Kidney (tissue), 14 donors: Measurements from ENCODE around the gene VPS13C. TPM values are rescaled to one million over a fixed set of nuclear protein-coding genes. Genes with fewer than 3 reads are reported as not detected.
"Not testable (repeated sequence)": the region's sequence is repeated elsewhere in the genome, so short reads cannot be mapped to it uniquely, and the experiment has no call there.

Experiments
- DNase-seq, 5 donors: peaks; one replicate each; pipeline ENCODE4 v3.0.0-alpha.2; 2013 to 2020
- FAIRE-seq: peaks from 2 replicates; lab custom pipeline; 2012; peaks lifted over from hg19 to GRCh38; lab: Jason Lieb, UNC
- H3K27ac ChIP-seq, 2 donors: one replicate each; pipeline ENCODE4 v1.7.0; 2013; ENCODE audit warnings: low read depth in 2 of 2, low read length in 2 of 2, inconsistent platforms in 1 of 2
- H3K27me3 ChIP-seq: one replicate; pipeline ENCODE4 v1.7.1; 2013; ENCODE audit warnings: low read length, inconsistent platforms; ENCODE audit not compliant: control insufficient read depth, insufficient read depth
- H3K36me3 ChIP-seq, 3 donors: one replicate each; pipeline versions ENCODE4 v1.7.0 to v1.7.1; 2013; ENCODE audit warnings: low read length in 3 of 3, control low read depth in 1 of 3, inconsistent platforms in 1 of 3; ENCODE audit not compliant: insufficient read depth in 3 of 3, control insufficient read depth in 2 of 3
- H3K4me1 ChIP-seq, 3 donors: one replicate each; pipeline versions ENCODE4 v1.7.0 to v1.7.1; 2013; ENCODE audit warnings: low read length in 3 of 3, inconsistent platforms in 1 of 3, low read depth in 1 of 3; ENCODE audit not compliant: control insufficient read depth in 2 of 3, insufficient read depth in 2 of 3
- H3K4me3 ChIP-seq, 3 donors: one replicate each; pipeline versions ENCODE4 v1.7.0 to v1.8.1; 2013; ENCODE audit warnings: low read length in 3 of 3, control low read depth in 1 of 3, inconsistent platforms in 1 of 3
- H3K9ac ChIP-seq, 3 donors: one replicate each; pipeline versions ENCODE4 v1.7.0 to v1.7.1; 2013; ENCODE audit warnings: low read length in 3 of 3, control low read depth in 1 of 3, inconsistent platforms in 1 of 3
- H3K9me3 ChIP-seq, 3 donors: one replicate each; pipeline versions ENCODE4 v1.7.0 to v1.7.1; 2013; ENCODE audit warnings: low read length in 3 of 3, control low read depth in 1 of 3, inconsistent platforms in 1 of 3; ENCODE audit not compliant: control insufficient read depth in 2 of 3, insufficient read depth in 1 of 3
- intact Hi-C: fragments of 100-400 bp; cut with DNase I; formaldehyde crosslinking; loops from one replicate; pipeline ENCODE4 v1.11.1; 2022
- polyA plus RNA-seq: library from polyadenylated mRNA; stranded (reverse); fragments of 350-450 nt; fragmentation: Illumina TruSeq; extraction: RNeasy Lipid Tissue Mini Kit (QIAGEN cat#74804); gene quantifications from one replicate; pipeline ENCODE4 v1.2.3, GENCODE V29; 2014; ENCODE audit warnings: low read depth, low replicate concordance; ENCODE audit not compliant: insufficient read depth
- total RNA-seq: library from RNA; stranded (reverse); fragmentation: NEBNext Ultra II Directional; extraction: Animal tissue kit (Norgen Biotek cat#: 25700); gene quantifications from one replicate; pipeline ENCODE4 v1.2.1, GENCODE V29; 2021
- TF ChIP-seq, protein P1 (sequence below): IDR thresholded peaks from 3 replicates; pipeline ENCODE4 v1.5.1; 2012; ENCODE audit warnings: mild to moderate bottlenecking, moderate library complexity, borderline replicate concordance; ENCODE audit not compliant: insufficient read depth; ENCODE audit errors: extremely low read depth
- donor health status: control.
- donor health status: control.
- donor health status: control.
- donor health status: control.
- donor health status: control.
- donor health status: DM: yes; HTN: yes; CAD: no.
- donor health status: Normal renal cell carcinoma (clear cell type).

The VPS13C gene
- total and polyA plus RNA-seq, 2 donors from 2014 or later = 12.5 to 106 TPM

- H3K4me1 ChIP-seq = no peaks in the 10 kb centered on the region
- intact Hi-C loops = no loop called here
- no peak overlapping the region for H3K9ac ChIP-seq
- peaks cover 0 to 3% (median 0%) of the 10 kb centered on the region in 3 donors for H3K36me3 ChIP-seq
- H3K4me3 ChIP-seq = no peak overlapping the region
- no peak overlapping the region for H3K27ac ChIP-seq
- TF ChIP-seq, protein P1, sequence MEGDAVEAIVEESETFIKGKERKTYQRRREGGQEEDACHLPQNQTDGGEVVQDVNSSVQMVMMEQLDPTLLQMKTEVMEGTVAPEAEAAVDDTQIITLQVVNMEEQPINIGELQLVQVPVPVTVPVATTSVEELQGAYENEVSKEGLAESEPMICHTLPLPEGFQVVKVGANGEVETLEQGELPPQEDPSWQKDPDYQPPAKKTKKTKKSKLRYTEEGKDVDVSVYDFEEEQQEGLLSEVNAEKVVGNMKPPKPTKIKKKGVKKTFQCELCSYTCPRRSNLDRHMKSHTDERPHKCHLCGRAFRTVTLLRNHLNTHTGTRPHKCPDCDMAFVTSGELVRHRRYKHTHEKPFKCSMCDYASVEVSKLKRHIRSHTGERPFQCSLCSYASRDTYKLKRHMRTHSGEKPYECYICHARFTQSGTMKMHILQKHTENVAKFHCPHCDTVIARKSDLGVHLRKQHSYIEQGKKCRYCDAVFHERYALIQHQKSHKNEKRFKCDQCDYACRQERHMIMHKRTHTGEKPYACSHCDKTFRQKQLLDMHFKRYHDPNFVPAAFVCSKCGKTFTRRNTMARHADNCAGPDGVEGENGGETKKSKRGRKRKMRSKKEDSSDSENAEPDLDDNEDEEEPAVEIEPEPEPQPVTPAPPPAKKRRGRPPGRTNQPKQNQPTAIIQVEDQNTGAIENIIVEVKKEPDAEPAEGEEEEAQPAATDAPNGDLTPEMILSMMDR = no peak
- FAIRE-seq (no peak), DNase-seq (no peak)
- no peaks in the 10 kb centered on the region for H3K27me3 ChIP-seq
- H3K9me3 ChIP-seq = no peaks in the 10 kb centered on the region
Measured at GRCh38 chr15:62020576-62021160, 39.6 kb downstream of the VPS13C start.

DNA sequence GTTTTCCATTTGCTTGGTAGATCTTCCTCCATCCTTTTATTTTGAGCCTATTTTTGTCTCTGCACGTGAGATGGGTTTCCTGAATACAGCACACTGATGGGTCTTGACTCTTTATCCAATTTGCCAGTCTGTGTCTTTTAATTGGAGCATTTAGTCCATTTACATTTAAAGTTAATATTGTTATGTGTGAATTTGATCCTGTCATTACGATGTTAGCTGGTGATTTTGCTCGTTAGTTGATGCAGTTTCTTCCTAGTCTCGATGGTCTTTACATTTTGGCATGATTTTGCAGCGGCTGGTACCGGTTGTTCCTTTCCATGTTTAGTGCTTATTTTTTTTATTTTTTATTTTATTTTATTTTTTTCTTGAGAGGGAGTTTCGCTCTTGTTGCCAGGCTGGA is 54.9 kb downstream of the VPS13C start:
- H3K4me1 ChIP-seq, H3K9me3 ChIP-seq, H3K9ac ChIP-seq, DNase-seq, H3K27ac ChIP-seq, FAIRE-seq, intact Hi-C loops, H3K36me3 ChIP-seq, H3K4me3 ChIP-seq, H3K27me3 ChIP-seq: not testable (repeated sequence)

DNA sequence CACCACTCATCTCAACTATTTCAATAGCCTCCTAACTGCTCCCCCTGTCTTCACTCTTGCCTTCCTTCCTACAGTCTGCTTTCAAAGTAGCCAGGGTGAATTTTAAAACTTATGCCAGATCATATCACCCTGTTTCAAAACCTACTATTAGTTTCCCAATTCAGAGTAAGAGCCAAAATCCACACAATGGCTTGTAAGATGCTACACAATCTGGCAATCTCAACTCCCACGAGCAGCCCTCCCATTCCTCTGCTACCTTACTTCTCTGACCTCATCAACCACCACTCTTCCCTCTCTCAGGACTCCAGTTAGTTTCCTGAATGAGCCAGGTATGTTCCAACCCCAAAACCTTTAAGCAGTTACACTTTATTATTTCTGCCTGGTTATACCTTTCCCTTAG is 62.5 kb downstream of the VPS13C start:
- intact Hi-C loops = no loop called here
- Histone ChIP-seq H3K9ac (no peak overlapping the region), H3K9me3 (peaks cover 0 to 2% (median 0%) of the 10 kb centered on the region in 3 donors), H3K27me3 (no peaks in the 10 kb centered on the region), H3K4me1 (no peaks in the 10 kb centered on the region), H3K4me3 (no peak overlapping the region), H3K36me3 (no peaks in the 10 kb centered on the region), H3K27ac (no peak overlapping the region)
- TF ChIP-seq, protein P1 = no peak
- no peak for FAIRE-seq
- no peak for DNase-seq

GRCh38 chr15:61996056-61996635 is 64.1 kb downstream of the VPS13C start:
- Histone ChIP-seq H3K9me3 (peaks cover 0 to 2% (median 0%) of the 10 kb centered on the region in 3 donors), H3K27me3 (no peaks in the 10 kb centered on the region), H3K4me1 (no peaks in the 10 kb centered on the region), H3K36me3 (no peaks in the 10 kb centered on the region), H3K9ac (no peak overlapping the region), H3K4me3 (no peak overlapping the region), H3K27ac (no peak overlapping the region)
- TF ChIP-seq, protein P1 = no peak
- intact Hi-C loops = no loop called here
- DNase-seq (no peak), FAIRE-seq (no peak)
